H1 (cell line): ENCODE data around the gene GAPDHS. TPM values are rescaled to one million over a fixed set of nuclear protein-coding genes. Genes with fewer than 3 reads are reported as not detected.

ENCODE experiments used
- CTCF ChIA-PET: fragments of 300-600 bp; sonication (Branson Sonifier 250); formaldehyde crosslinking; loops from one replicate; lab custom pipeline; 2021; ENCODE audit not compliant: partially characterized antibody; lab: Charles Lee
- POLR2A ChIA-PET: fragments of 300-600 bp; sonication (Branson Sonifier 250); formaldehyde crosslinking; loops from one replicate; lab custom pipeline; 2021; ENCODE audit warnings: inconsistent platforms; ENCODE audit not compliant: partially characterized antibody; lab: Charles Lee
- DNase-seq, 2 experiments: peaks; one replicate each; pipeline versions ENCODE4 v3.0.0 to v3.0.0-alpha.2; 2010 to 2022; ENCODE audit warnings: low spot score in 2 of 2, low read depth in 1 of 2, mixed read lengths in 1 of 2
- FAIRE-seq: peaks from 2 replicates; lab custom pipeline; 2011; peaks lifted over from hg19 to GRCh38; lab: Jason Lieb, UNC
- H2AFZ ChIP-seq: 2 replicates; pipeline ENCODE4 v1.8.1; 2012; ENCODE audit warnings: low read length, inconsistent platforms
- H2AK5ac ChIP-seq: 2 replicates; pipeline ENCODE4 v1.6.1; 2013; ENCODE audit warnings: low read depth, low read length
- H2BK120ac ChIP-seq: replicated peaks from 2 replicates; pipeline ENCODE3; 2013; ENCODE audit warnings: low read depth, low read length, inconsistent platforms
- H2BK12ac ChIP-seq: 2 replicates; pipeline ENCODE4 v1.6.1; 2013; ENCODE audit warnings: low read depth, low read length
- H2BK15ac ChIP-seq: 2 replicates; pipeline ENCODE4 v1.6.1; 2013; ENCODE audit warnings: low read length
- H2BK20ac ChIP-seq: 2 replicates; pipeline ENCODE4 v1.6.1; 2013; ENCODE audit warnings: low read length
- H2BK5ac ChIP-seq: 2 replicates; pipeline ENCODE4 v1.6.1; 2013; ENCODE audit warnings: low read depth, low read length
- H3K14ac ChIP-seq: 2 replicates; pipeline ENCODE4 v1.6.1; 2013; ENCODE audit warnings: inconsistent platforms; ENCODE audit not compliant: insufficient read length
- H3K18ac ChIP-seq: 2 replicates; pipeline ENCODE4 v1.6.1; 2013; ENCODE audit warnings: low read length; ENCODE audit errors: extremely low read depth
- H3K23ac ChIP-seq: 2 replicates; pipeline ENCODE4 v1.6.1; 2013; ENCODE audit warnings: inconsistent platforms; ENCODE audit not compliant: insufficient read length
- H3K23me2 ChIP-seq: 2 replicates; pipeline ENCODE4 v1.6.1; 2013; ENCODE audit warnings: low read depth, low read length
- H3K27ac ChIP-seq: 2 replicates; pipeline ENCODE4 v1.6.1; 2011; ENCODE audit warnings: low read depth, low read length, inconsistent platforms
- H3K27me3 ChIP-seq, 4 experiments: replicated peaks in 1 of 4; 1 replicate in 1 of 4; 2 replicates in 3 of 4; pipeline versions ENCODE4 v1.6.1 to v1.8.1; 2011 to 2013; ENCODE audit warnings: low read length in 3 of 4, mild to moderate bottlenecking in 3 of 4, inconsistent platforms in 2 of 4, mixed read lengths in 2 of 4, moderate library complexity in 1 of 4; ENCODE audit not compliant: control insufficient read depth in 3 of 4, insufficient read depth in 3 of 4; ENCODE audit errors: extremely low read depth in 1 of 4
- H3K36me3 ChIP-seq, 4 experiments: 2 replicates each; pipeline versions ENCODE4 v1.6.1 to v1.8.1; 2011 to 2013; ENCODE audit warnings: mild to moderate bottlenecking in 4 of 4, low read length in 3 of 4, moderate library complexity in 2 of 4, control low read depth in 1 of 4, inconsistent platforms in 1 of 4; ENCODE audit not compliant: insufficient read depth in 4 of 4, control insufficient read depth in 2 of 4
- H3K4ac ChIP-seq: replicated peaks from 2 replicates; pipeline ENCODE3; 2013; ENCODE audit warnings: low read length, low read depth, mixed read lengths, inconsistent platforms; ENCODE audit not compliant: insufficient read length
- H3K4me1 ChIP-seq, 4 experiments: replicated peaks in 1 of 4; 1 replicate in 1 of 4; 2 replicates in 3 of 4; pipeline versions ENCODE4 v1.6.1 to v1.8.1; 2011 to 2013; ENCODE audit warnings: low read length in 3 of 4, inconsistent platforms in 2 of 4, mixed read lengths in 1 of 4; ENCODE audit not compliant: insufficient read depth in 4 of 4, control insufficient read depth in 3 of 4
- H3K4me2 ChIP-seq, 2 experiments: 2 replicates each; pipeline versions ENCODE4 v1.6.1 to v1.8.1; 2011 to 2013; ENCODE audit warnings: low read depth in 2 of 2, low read length in 2 of 2, control low read depth in 1 of 2, inconsistent platforms in 1 of 2, mild to moderate bottlenecking in 1 of 2; ENCODE audit not compliant: insufficient read depth in 1 of 2
- H3K4me3 ChIP-seq, 4 experiments: fragments of 200-600, 300-600 bp in 1 of 4; sonication (generic), shearing (Covaris generic), sonication (Bioruptor Twin) in 1 of 4; 2 replicates each; pipeline versions ENCODE4 v1.5.1 to v1.8.1; 2011 to 2016; ENCODE audit warnings: low read length in 4 of 4, low read depth in 3 of 4, control low read depth in 2 of 4, inconsistent platforms in 2 of 4, mild to moderate bottlenecking in 2 of 4, mixed read lengths in 1 of 4, moderate library complexity in 1 of 4; ENCODE audit not compliant: insufficient read depth in 2 of 4; ENCODE audit errors: extremely low read depth in 1 of 4
- H3K56ac ChIP-seq: replicated peaks from 2 replicates; pipeline ENCODE3; 2013; ENCODE audit warnings: low read depth, mild to moderate bottlenecking, mixed read lengths, low read length, inconsistent platforms; ENCODE audit not compliant: insufficient read length
- H3K79me1 ChIP-seq: 2 replicates; pipeline ENCODE4 v1.6.1; 2013; ENCODE audit warnings: low read depth, low read length, control low read depth
- H3K79me2 ChIP-seq, 2 experiments: 2 replicates each; pipeline versions ENCODE4 v1.6.1 to v1.8.1; 2012 to 2013; ENCODE audit warnings: low read length in 2 of 2, mild to moderate bottlenecking in 2 of 2, inconsistent platforms in 1 of 2; ENCODE audit not compliant: insufficient read depth in 2 of 2, control insufficient read depth in 1 of 2
- H3K9ac ChIP-seq, 4 experiments: replicated peaks in 1 of 4; 1 replicate in 1 of 4; 2 replicates in 3 of 4; pipeline versions ENCODE4 v1.6.1 to v1.8.1; 2011 to 2013; ENCODE audit warnings: low read depth in 3 of 4, low read length in 3 of 4, control low read depth in 2 of 4, mild to moderate bottlenecking in 2 of 4, moderate library complexity in 2 of 4, inconsistent platforms in 1 of 4; ENCODE audit errors: extremely low read depth in 1 of 4
- H3K9me3 ChIP-seq, 2 experiments: 2 replicates each; pipeline versions ENCODE4 v1.6.1 to v1.8.1; 2012 to 2013; ENCODE audit warnings: mild to moderate bottlenecking in 2 of 2, moderate library complexity in 2 of 2, control low read depth in 1 of 2, inconsistent platforms in 1 of 2, low read depth in 1 of 2, low read length in 1 of 2, mixed read lengths in 1 of 2; ENCODE audit not compliant: insufficient read depth in 2 of 2
- H4K20me1 ChIP-seq, 2 experiments: replicated peaks in 1 of 2; 2 replicates each; pipeline versions ENCODE3 to v1.8.1; 2011 to 2013; ENCODE audit warnings: inconsistent platforms in 2 of 2, low read length in 2 of 2, mild to moderate bottlenecking in 1 of 2; ENCODE audit not compliant: insufficient read depth in 2 of 2, control insufficient read depth in 1 of 2
- H4K5ac ChIP-seq: 2 replicates; pipeline ENCODE4 v1.6.1; 2013; ENCODE audit warnings: low read length, low read depth, mixed read lengths, inconsistent platforms; ENCODE audit not compliant: insufficient read length
- H4K8ac ChIP-seq: 2 replicates; pipeline ENCODE4 v1.8.0; 2013; ENCODE audit warnings: mild to moderate bottlenecking, moderate library complexity, low read length, inconsistent platforms; ENCODE audit not compliant: insufficient read depth; ENCODE audit errors: extremely low read depth
- H4K91ac ChIP-seq: replicated peaks from 2 replicates; pipeline ENCODE3; 2013; ENCODE audit warnings: low read length, mixed read lengths, inconsistent platforms; ENCODE audit not compliant: insufficient read length
- POU5F1 ChIP-seq: IDR thresholded peaks from 2 replicates; pipeline ENCODE4 v1.6.1; 2011; ENCODE audit warnings: low read depth, mild to moderate bottlenecking, low read length, moderate library complexity
- WGBS, 2 experiments: shearing (Covaris generic) in 1 of 2; methylation state at CpG; one replicate each; pipeline versions ENCODE4 v1.1.6 to v1.1.7; 2013 to 2015; ENCODE audit warnings: low lambda C conversion rate in 2 of 2, mixed read lengths in 2 of 2, inconsistent platforms in 1 of 2, low coverage in 1 of 2, missing lambda C conversion rate in 1 of 2; ENCODE audit not compliant: insufficient replicate concordance in 2 of 2, insufficient coverage in 1 of 2, insufficient read length in 1 of 2; ENCODE audit errors: extremely low coverage in 1 of 2, missing lambda C conversion rate in 1 of 2; 5-methylcytosine and 5-hydroxymethylcytosine counted together
- polyA plus RNA-seq, 7 experiments: library from polyadenylated mRNA; depleted of rRNA in 3 of 7; stranded (reverse) in 5 of 7; unstranded in 2 of 7; fragments of >200 nt in 5 of 7; fragments of 200-250 nt in 2 of 7; gene quantifications; 1 replicate in 5 of 7; 2 replicates in 1 of 7; 4 replicates in 1 of 7; pipeline versions ENCODE4 v1.2.1 to v1.2.3, GENCODE V29; 2011 to 2013; ENCODE audit warnings: missing spikeins in 2 of 7, mixed read lengths in 2 of 7
- total RNA-seq: library from RNA; stranded (reverse); fragmentation: NEBNext Ultra II Directional; extraction: Animal tissue kit (Norgen Biotek cat#: 25700); gene quantifications from 2 replicates; pipeline ENCODE4 v1.2.1, GENCODE V29; 2021

Gene GAPDHS
- total and polyA plus RNA-seq, 2 of the 8 experiments (the other 6 are each of a cell fraction or from before 2014, with no cell fraction given) = 0.26 TPM; not detected in 1

DNA sequence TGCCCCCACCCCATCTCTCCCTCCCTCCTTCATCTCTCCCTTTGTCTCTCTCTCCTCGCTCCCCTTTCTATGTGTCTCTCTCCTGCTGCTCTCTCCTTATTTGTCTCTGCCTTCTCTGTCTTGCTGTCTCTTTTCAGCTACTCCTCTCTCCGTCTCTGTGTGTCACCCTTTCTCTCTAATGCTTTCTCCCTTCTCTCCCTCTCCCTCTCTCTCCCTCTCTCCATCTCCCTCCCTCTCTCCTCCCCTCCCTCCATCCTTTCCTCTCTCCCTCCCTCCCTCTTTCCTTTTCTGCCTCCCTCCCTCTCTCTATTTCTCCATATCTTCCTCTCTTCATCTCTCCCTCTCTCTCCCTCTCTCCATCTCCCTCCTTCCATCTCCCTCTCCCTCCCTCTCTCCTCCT, 29.5 kb downstream of the GAPDHS start:
- no peak for DNase-seq
- H4K8ac ChIP-seq = no peak overlapping the region
- H3K23me2 ChIP-seq = peaks cover 2% of the 10 kb centered on the region; the same call in 1 of the 2 replicates
- FAIRE-seq = no peak
- H2BK120ac ChIP-seq = no peak overlapping the region
- H3K18ac ChIP-seq = no peak overlapping the region
- no peaks in the 10 kb centered on the region for H3K36me3 ChIP-seq
- no peak overlapping the region for H2AFZ ChIP-seq
- no peak overlapping the region for H3K4ac ChIP-seq
- H3K56ac ChIP-seq = no peak overlapping the region
- no peak overlapping the region for H3K14ac ChIP-seq
- no peaks in the 10 kb centered on the region for H3K79me2 ChIP-seq
- no peak overlapping the region for H2BK12ac ChIP-seq
- H3K27ac ChIP-seq = no peak overlapping the region
- ChIA-PET CTCF (interaction anchor here (0.6 to 3.1 kb wide), 6 partner anchors 14 to 1201 kb away, joined by 3 to 19 read pairs (median 5); no protein-coding TSS in a partner anchor), POLR2A (interaction anchor here (1.6 kb wide), 1 partner anchor 80 kb away, joined by 5 read pairs; no protein-coding TSS in a partner anchor)
- no peak overlapping the region for H4K5ac ChIP-seq
- H3K4me2 ChIP-seq = no peak overlapping the region
- H3K9me3 ChIP-seq = no peaks in the 10 kb centered on the region; a peak in 1 of 4 replicates
- no peak overlapping the region for H2BK15ac ChIP-seq
- no peak overlapping the region for H3K4me3 ChIP-seq
- no peaks in the 10 kb centered on the region for H3K79me1 ChIP-seq
- H4K20me1 ChIP-seq = peaks cover 7 to 8% of the 10 kb centered on the region in 2 experiments
- no peak overlapping the region for H3K9ac ChIP-seq
- WGBS, 2 experiments = no CpG with 5 or more reads among the region's 2 CpGs
- no peak overlapping the region for H2AK5ac ChIP-seq
- H3K4me1 ChIP-seq = peaks cover 0 to 6% (median 4%) of the 10 kb centered on the region in 4 experiments; a peak in 3 of 7 replicates
- no peak overlapping the region for H4K91ac ChIP-seq
- peaks cover 0 to 16% (median 9%) of the 10 kb centered on the region in 4 experiments; a peak in 5 of 7 replicates for H3K27me3 ChIP-seq
- no peak overlapping the region for H3K23ac ChIP-seq
- H2BK20ac ChIP-seq = no peak overlapping the region
- no peak overlapping the region for H2BK5ac ChIP-seq
- TF ChIP-seq POU5F1 = no peak
